GM12865 (cell line): Measurements from ENCODE around the gene CLEC16A.

Experiments
- DNase-seq: peaks from one replicate; pipeline ENCODE4 v3.0.0; 2010; ENCODE audit warnings: low read depth
- H3K4me3 ChIP-seq: 2 replicates; pipeline ENCODE4 v1.5.1; 2011; ENCODE audit warnings: mild to moderate bottlenecking, low read depth, low read length, control low read depth
- CTCF ChIP-seq: IDR thresholded peaks from 2 replicates; pipeline ENCODE4 v1.5.1; 2011; ENCODE audit warnings: low read length, control low read depth, low read depth, inconsistent platforms; ENCODE audit not compliant: insufficient read depth; ENCODE audit errors: missing control alignments

CLEC16A gene

GRCh38 chr16:11201498-11202259 lies 257.3 kb downstream of the CLEC16A start:
- peak; percentile 36 for DNase-seq
- TF ChIP-seq CTCF = no peak
- no peak overlapping the region for H3K4me3 ChIP-seq

- TF ChIP-seq CTCF = no peak
Measured at GRCh38 chr16:11202260-11203091, 258.1 kb downstream of the CLEC16A start.

GRCh38 chr16:11203111-11203623 lies 258.8 kb downstream of the CLEC16A start:
- DNase-seq = peak; percentile 55
- TF ChIP-seq CTCF = no peak
- H3K4me3 ChIP-seq = no peak overlapping the region

More at GRCh38 chr16:11202260-11203091, 258.1 kb downstream of the CLEC16A start:
- DNase-seq = peak; percentile 79
- no peak overlapping the region for H3K4me3 ChIP-seq

GRCh38 chr16:11204513-11205047 lies 260.2 kb downstream of the CLEC16A start:
- TF ChIP-seq CTCF = no peak
- no peak overlapping the region for H3K4me3 ChIP-seq
- no peak for DNase-seq

- H3K4me3 ChIP-seq = no peak overlapping the region
- no peak for DNase-seq
- no peak for TF ChIP-seq CTCF
Measured at GRCh38 chr16:11205065-11205699, 260.8 kb downstream of the CLEC16A start.

- peak; percentile 67 for DNase-seq
- no peak overlapping the region; the same call in 1 of the 2 replicates for H3K4me3 ChIP-seq
- TF ChIP-seq CTCF = no peak
Measured at GRCh38 chr16:11205754-11206581, 261.6 kb downstream of the CLEC16A start.
